IMR-90 (cell line): Measurements from ENCODE around the gene KHK.

Experiments used
- CTCF ChIP-seq: conservative IDR thresholded peaks from 2 replicates; pipeline ENCODE4 v1.5.1; 2012; ENCODE audit warnings: mild to moderate bottlenecking, low read depth, low read length, improper control_type of control experiment
- MXI1 ChIP-seq: IDR thresholded peaks from 2 replicates; pipeline ENCODE4 v1.6.1; 2012; ENCODE audit warnings: low read depth, mild to moderate bottlenecking, low read length, moderate library complexity, borderline replicate concordance
- POLR2A ChIP-seq: IDR thresholded peaks from 2 replicates; pipeline ENCODE4 v1.6.1; 2012; ENCODE audit warnings: mild to moderate bottlenecking, low read depth, low read length
- RAD21 ChIP-seq: IDR thresholded peaks from 2 replicates; pipeline ENCODE4 v1.6.1; 2012; ENCODE audit warnings: low read length, improper control_type of control experiment

GRCh38 chr2:27100036-27100435 lies 13.5 kb downstream of the KHK start:
- TF ChIP-seq CTCF (no peak), MXI1 (no peak), POLR2A (no peak), RAD21 (no peak)
